HCT116 (cell line): ENCODE measurements around the gene DOCK1. TPM values are rescaled to one million over a fixed set of nuclear protein-coding genes. Genes with fewer than 3 reads are reported as not detected.

ENCODE experiments used
- ATAC-seq: fragments of 200-7000 bp; cut with Tn5 transposase; 2 replicates; pipeline ENCODE4 v1.9.1; 2020; ENCODE audit warnings: mild to moderate bottlenecking, moderate library complexity
- BruUV-seq: library from RNA; stranded (reverse); fragments of 400-500 nt; replicated peaks from 2 replicates; lab custom pipeline; 2021; lab: Mats Ljungman, UMichigan
- CTCF ChIA-PET: fragments of 300-600 bp; sonication (Branson Sonifier 250); formaldehyde crosslinking; loops from one replicate; lab custom pipeline; 2021; ENCODE audit warnings: antibody characterized with exemption; lab: Charles Lee
- POLR2A ChIA-PET: fragments of 300-600, 350-600 bp; sonication (Branson Sonifier 250); formaldehyde crosslinking; loops from one replicate; lab custom pipeline; 2021; ENCODE audit warnings: antibody characterized with exemption; lab: Charles Lee
- RAD21 ChIA-PET, 2 experiments: fragments of 300-600 bp; sonication (Branson Sonifier 250); formaldehyde crosslinking; loops; one replicate each; lab custom pipeline; 2023; ENCODE audit warnings: low total read pairs in 2 of 2; ENCODE audit not compliant: uncharacterized antibody in 2 of 2, unreplicated experiment in 2 of 2, low non-redundant PET in 1 of 2; lab: Charles Lee
- DNase-seq: peaks from one replicate; pipeline ENCODE4 v3.0.0-alpha.2; 2010; ENCODE audit warnings: low read depth, low spot score
- H2AFZ ChIP-seq: fragments of 200-600 bp; shearing (Covaris generic), sonication (generic); 2 replicates; pipeline ENCODE4 v1.6.1; 2017; ENCODE audit warnings: low read depth, mixed run types, mixed read lengths, antibody characterized with exemption, low read length; ENCODE audit not compliant: poor library complexity, severe bottlenecking
- H3K27ac ChIP-seq: 2 replicates; pipeline ENCODE4 v1.5.1; 2012; ENCODE audit warnings: low read depth, low read length
- H3K27me3 ChIP-seq: fragments of 200-600 bp; sonication (generic); 2 replicates; pipeline ENCODE4 v1.6.1; 2016; ENCODE audit warnings: mixed run types, low read length, mixed read lengths; ENCODE audit not compliant: insufficient read depth
- H3K36me3 ChIP-seq, 2 experiments: fragments of 200-500 bp in 1 of 2; fragments of 200-600 bp in 1 of 2; sonication (Bioruptor generic) in 1 of 2; sonication (generic) in 1 of 2; 2 replicates each; pipeline versions ENCODE4 v1.5.1 to v1.6.1; 2014 to 2016; ENCODE audit warnings: low read length in 2 of 2, inconsistent platforms in 1 of 2, mixed read lengths in 1 of 2, mixed run types in 1 of 2; ENCODE audit not compliant: insufficient read depth in 2 of 2, control insufficient read depth in 1 of 2
- H3K4me1 ChIP-seq, 2 experiments: fragments of 200-600 bp in 1 of 2; sonication (generic) in 1 of 2; 2 replicates each; pipeline versions ENCODE4 v1.5.1 to v1.6.1; 2012 to 2017; ENCODE audit warnings: low read length in 2 of 2, inconsistent platforms in 1 of 2, mild to moderate bottlenecking in 1 of 2, mixed read lengths in 1 of 2, mixed run types in 1 of 2, moderate library complexity in 1 of 2; ENCODE audit not compliant: insufficient read depth in 2 of 2, control insufficient read depth in 1 of 2
- H3K4me2 ChIP-seq: fragments of 200-600 bp; sonication (generic); 2 replicates; pipeline ENCODE4 v1.6.1; 2017; ENCODE audit warnings: mixed run types, low read length, mixed read lengths
- H3K4me3 ChIP-seq, 2 experiments: fragments of 200-600 bp in 1 of 2; sonication (generic) in 1 of 2; replicated peaks in 1 of 2; 2 replicates each; pipeline ENCODE4 v1.5.1; 2011 to 2016; ENCODE audit warnings: low read length in 2 of 2, control low read depth in 1 of 2, low read depth in 1 of 2, mild to moderate bottlenecking in 1 of 2, mixed read lengths in 1 of 2, mixed run types in 1 of 2
- H3K79me2 ChIP-seq: fragments of 200-600 bp; sonication (generic); 2 replicates; pipeline ENCODE4 v1.6.1; 2017; ENCODE audit warnings: mild to moderate bottlenecking, mixed run types, low read length, moderate library complexity, mixed read lengths; ENCODE audit not compliant: insufficient read depth
- H3K9ac ChIP-seq: fragments of 200-600 bp; sonication (generic); 2 replicates; pipeline ENCODE4 v1.6.1; 2016; ENCODE audit warnings: low read length, mixed read lengths
- H3K9me2 ChIP-seq: fragments of 200-600 bp; sonication (generic), shearing (Covaris generic); 2 replicates; pipeline ENCODE4 v1.6.1; 2017; ENCODE audit warnings: mixed run types, mild to moderate bottlenecking, moderate library complexity; ENCODE audit not compliant: insufficient read depth
- H3K9me3 ChIP-seq, 2 experiments: fragments of 200-500 bp in 1 of 2; fragments of 200-600 bp in 1 of 2; sonication (Bioruptor generic) in 1 of 2; sonication (generic) in 1 of 2; 2 replicates each; pipeline ENCODE4 v1.6.1; 2014 to 2017; ENCODE audit warnings: low read length in 2 of 2, mixed read lengths in 2 of 2, inconsistent platforms in 1 of 2, low read depth in 1 of 2, mild to moderate bottlenecking in 1 of 2, mixed run types in 1 of 2, moderate library complexity in 1 of 2; ENCODE audit not compliant: control insufficient read depth in 1 of 2, insufficient read depth in 1 of 2
- H4K20me1 ChIP-seq: fragments of 200-600 bp; sonication (generic), shearing (Covaris generic); 2 replicates; pipeline ENCODE4 v1.6.1; 2017; ENCODE audit warnings: mixed run types, mild to moderate bottlenecking, moderate library complexity; ENCODE audit not compliant: insufficient read depth
- EZH2 ChIP-seq: fragments of 200-600 bp; sonication (generic); IDR thresholded peaks from 2 replicates; pipeline ENCODE4 v1.6.1; 2017; ENCODE audit warnings: antibody characterized with exemption, mixed run types
- FOSL1 ChIP-seq: IDR thresholded peaks from 2 replicates; pipeline ENCODE4 v1.6.1; 2012; ENCODE audit warnings: low read depth
- POLR2A ChIP-seq: IDR thresholded peaks from 2 replicates; pipeline ENCODE4 v1.7.0; 2011; ENCODE audit warnings: borderline replicate concordance; ENCODE audit not compliant: insufficient read depth, insufficient read length; ENCODE audit errors: extremely low read depth
- POLR2AphosphoS5 ChIP-seq: IDR thresholded peaks from 2 replicates; pipeline ENCODE4 v1.6.1; 2011; ENCODE audit warnings: mild to moderate bottlenecking, low read depth, low read length, moderate library complexity
- RAD21 ChIP-seq: IDR thresholded peaks from 2 replicates; pipeline ENCODE4 v1.6.1; 2012; ENCODE audit warnings: low read depth, mild to moderate bottlenecking
- SP1 ChIP-seq: IDR thresholded peaks from 2 replicates; pipeline ENCODE4 v1.6.1; 2012; ENCODE audit warnings: low read depth
- SRF ChIP-seq: IDR thresholded peaks from 2 replicates; pipeline ENCODE4 v1.6.1; 2012; ENCODE audit warnings: low read depth
- YY1 ChIP-seq: IDR thresholded peaks from 2 replicates; pipeline ENCODE4 v1.6.1; 2011; ENCODE audit warnings: low read length, low read depth, moderate library complexity, mild to moderate bottlenecking; ENCODE audit not compliant: insufficient replicate concordance; ENCODE audit errors: extremely low read depth
- ZBTB33 ChIP-seq: IDR thresholded peaks from 2 replicates; pipeline ENCODE4 v1.6.1; 2011; ENCODE audit warnings: mild to moderate bottlenecking, low read length, moderate library complexity; ENCODE audit not compliant: insufficient replicate concordance; ENCODE audit errors: extremely low read depth
- ZFX ChIP-seq: fragments of 450-650 bp; IDR thresholded peaks from 2 replicates; pipeline ENCODE4 v1.6.1; 2017
- ZNF274 ChIP-seq: fragments of 200-500 bp; sonication (Bioruptor generic); IDR thresholded peaks from 2 replicates; pipeline ENCODE4 v1.6.1; 2014; ENCODE audit warnings: mild to moderate bottlenecking, low read depth, low read length, inconsistent platforms
- intact Hi-C: fragments of 100-400 bp; cut with micrococcal nuclease; formaldehyde crosslinking; loops from 2 replicates; pipeline ENCODE4 v1.10.0; 2022
- total RNA-seq: library from RNA; stranded (reverse); gene quantifications from one replicate; pipeline ENCODE4 v1.2.1, GENCODE V29; 2021; ENCODE audit not compliant: unreplicated experiment
- TF ChIP-seq, protein P1 (sequence below): IDR thresholded peaks from 2 replicates; pipeline ENCODE4 v1.6.1; 2012
- TF ChIP-seq, protein P2 (sequence below): IDR thresholded peaks from 2 replicates; pipeline ENCODE4 v1.6.1; 2012

DOCK1 gene
- total RNA-seq, 1 experiment from 2014 or later: 46.5 TPM

- H3K9me3 ChIP-seq: no peaks in the 10 kb centered on the region
- no peaks in the 10 kb centered on the region for H3K36me3 ChIP-seq
- no peak overlapping the region for H3K4me3 ChIP-seq
- intact Hi-C loops: no loop called here
- no peak for ATAC-seq
- ChIA-PET CTCF (no interaction called here), POLR2A (no interaction called here), RAD21 (no interaction called here)
- H4K20me1 ChIP-seq: no peaks in the 10 kb centered on the region
- BruUV-seq: no TSS peak
- no peak overlapping the region for H3K27ac ChIP-seq
- no peak overlapping the region for H2AFZ ChIP-seq
- H3K4me1 ChIP-seq: no peaks in the 10 kb centered on the region
- TF ChIP-seq, protein P1, sequence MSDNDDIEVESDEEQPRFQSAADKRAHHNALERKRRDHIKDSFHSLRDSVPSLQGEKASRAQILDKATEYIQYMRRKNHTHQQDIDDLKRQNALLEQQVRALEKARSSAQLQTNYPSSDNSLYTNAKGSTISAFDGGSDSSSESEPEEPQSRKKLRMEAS: no peak
- TF ChIP-seq, protein P2, sequence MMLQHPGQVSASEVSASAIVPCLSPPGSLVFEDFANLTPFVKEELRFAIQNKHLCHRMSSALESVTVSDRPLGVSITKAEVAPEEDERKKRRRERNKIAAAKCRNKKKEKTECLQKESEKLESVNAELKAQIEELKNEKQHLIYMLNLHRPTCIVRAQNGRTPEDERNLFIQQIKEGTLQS: no peak
- H3K27me3 ChIP-seq: no peaks in the 10 kb centered on the region
- no peaks in the 10 kb centered on the region for H3K79me2 ChIP-seq
- H3K4me2 ChIP-seq: no peak overlapping the region
- DNase-seq: no peak
- H3K9ac ChIP-seq: no peak overlapping the region
- no peaks in the 10 kb centered on the region for H3K9me2 ChIP-seq
These were observed 462.9 kb downstream of the DOCK1 start for GRCh38 chr10:127368101-127368500.

- Histone ChIP-seq H3K4me3 (no peak overlapping the region), H3K27me3 (no peaks in the 10 kb centered on the region), H3K9ac (no peak overlapping the region), H3K9me3 (no peaks in the 10 kb centered on the region), H3K27ac (no peak overlapping the region), H3K36me3 (no peaks in the 10 kb centered on the region; a peak in 1 of 4 replicates), H3K9me2 (no peaks in the 10 kb centered on the region), H3K79me2 (no peaks in the 10 kb centered on the region), H2AFZ (no peak overlapping the region), H3K4me2 (no peak overlapping the region)
- DNase-seq: no peak
- intact Hi-C loops: no loop called here
- POLR2A ChIA-PET: no interaction called here
- no peak for ATAC-seq
- no TSS peak for BruUV-seq
- TF ChIP-seq SP1 (no peak), POLR2AphosphoS5 (no peak), FOSL1 (no peak), EZH2 (no peak), ZNF274 (no peak), SRF (no peak), RAD21 (no peak), POLR2A (no peak), ZBTB33 (no peak), YY1 (no peak), ZFX (no peak)
- TF ChIP-seq, protein P2: no peak
- TF ChIP-seq, all 23 proteins: peak for 0
- CTCF ChIA-PET: no interaction called here
- H4K20me1 ChIP-seq: no peaks in the 10 kb centered on the region
- RAD21 ChIA-PET: no interaction called here
- H3K4me1 ChIP-seq: no peaks in the 10 kb centered on the region
These were observed 463.7 kb downstream of the DOCK1 start for GRCh38 chr10:127368929-127369328.
